Activated CD4-positive, alpha-beta T cell treated with anti-CD3 and anti-CD28 coated beads, Interleukin-2, amount 50 U/mL, for 16 hours (primary cell): Measurements from ENCODE around the gene SYT7.

ENCODE experiments used
- DNase-seq: peaks from one replicate; pipeline ENCODE4 v3.0.0-alpha.2; 2020

Gene SYT7

DNA sequence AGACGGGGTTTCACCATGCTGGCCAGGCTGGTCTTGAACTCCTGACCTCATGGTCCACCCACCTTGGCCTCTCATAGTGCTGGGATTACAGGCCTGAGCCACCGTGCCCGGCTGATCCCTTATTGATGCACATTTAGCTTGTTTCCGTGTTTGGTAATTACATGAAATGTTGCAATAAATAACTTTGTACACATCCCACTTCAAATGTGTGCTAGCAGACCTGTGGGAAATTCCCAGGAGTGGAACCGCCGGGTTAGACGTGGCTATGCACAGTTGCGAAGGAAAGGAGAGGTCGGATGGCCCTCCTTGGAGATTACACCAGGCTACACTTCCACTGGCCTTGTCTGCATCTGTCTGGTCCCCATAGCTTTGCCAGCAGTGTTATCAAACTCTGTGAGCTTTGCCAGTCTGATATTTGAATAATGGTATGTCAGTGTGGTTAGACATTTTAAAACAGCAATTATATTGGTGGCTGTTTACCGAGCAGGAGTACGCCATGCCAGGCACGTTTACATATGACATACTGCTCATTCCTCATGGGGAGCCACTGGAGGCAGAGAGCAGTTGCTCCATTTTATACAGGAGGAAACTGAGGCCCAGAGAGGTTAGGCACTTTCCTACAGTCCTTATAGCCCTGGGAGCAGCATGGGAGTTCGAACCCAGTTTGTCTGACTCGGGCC is 27.2 kb upstream of the SYT7 start:
- no peak for DNase-seq

DNA sequence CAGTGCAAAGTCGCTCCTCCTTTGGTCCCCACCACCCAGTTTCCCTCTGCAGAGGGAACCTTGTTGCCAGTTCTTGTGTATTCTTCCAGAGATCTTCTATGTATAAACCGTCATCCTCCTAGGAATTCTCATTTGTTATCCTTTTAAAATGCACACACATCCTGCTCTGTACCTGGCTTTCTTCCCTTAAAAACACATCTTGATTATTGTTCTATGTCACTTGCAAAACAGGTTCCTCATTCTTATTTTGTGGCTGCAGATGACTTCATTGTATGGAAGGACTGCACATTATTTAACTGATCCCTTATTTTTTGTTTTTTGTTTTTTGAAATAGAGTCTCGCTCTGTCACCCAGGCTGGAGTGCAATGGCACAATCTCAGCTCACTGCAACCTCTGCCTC is 26.6 kb upstream of the SYT7 start:
- DNase-seq = no peak

DNA sequence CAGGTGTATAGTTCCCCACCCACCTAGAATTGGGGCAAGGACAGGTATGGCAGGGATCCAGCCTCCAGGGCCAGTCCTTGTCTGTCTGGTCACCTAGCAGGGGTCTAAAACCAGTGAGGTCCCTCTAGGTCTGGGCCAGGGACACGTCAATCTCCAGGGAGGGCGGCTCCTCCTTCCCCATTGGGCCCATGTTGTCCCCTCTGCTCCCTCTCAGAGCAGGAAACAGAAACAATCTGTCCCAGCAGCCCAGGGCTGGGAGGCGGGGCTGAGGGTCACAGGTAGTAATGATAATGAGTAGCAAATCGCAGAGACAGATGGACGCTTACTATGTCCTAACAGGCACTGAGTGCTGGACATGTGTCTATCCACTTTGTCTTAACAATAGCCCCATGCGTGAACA is 22.8 kb upstream of the SYT7 start:
- no peak for DNase-seq

DNA sequence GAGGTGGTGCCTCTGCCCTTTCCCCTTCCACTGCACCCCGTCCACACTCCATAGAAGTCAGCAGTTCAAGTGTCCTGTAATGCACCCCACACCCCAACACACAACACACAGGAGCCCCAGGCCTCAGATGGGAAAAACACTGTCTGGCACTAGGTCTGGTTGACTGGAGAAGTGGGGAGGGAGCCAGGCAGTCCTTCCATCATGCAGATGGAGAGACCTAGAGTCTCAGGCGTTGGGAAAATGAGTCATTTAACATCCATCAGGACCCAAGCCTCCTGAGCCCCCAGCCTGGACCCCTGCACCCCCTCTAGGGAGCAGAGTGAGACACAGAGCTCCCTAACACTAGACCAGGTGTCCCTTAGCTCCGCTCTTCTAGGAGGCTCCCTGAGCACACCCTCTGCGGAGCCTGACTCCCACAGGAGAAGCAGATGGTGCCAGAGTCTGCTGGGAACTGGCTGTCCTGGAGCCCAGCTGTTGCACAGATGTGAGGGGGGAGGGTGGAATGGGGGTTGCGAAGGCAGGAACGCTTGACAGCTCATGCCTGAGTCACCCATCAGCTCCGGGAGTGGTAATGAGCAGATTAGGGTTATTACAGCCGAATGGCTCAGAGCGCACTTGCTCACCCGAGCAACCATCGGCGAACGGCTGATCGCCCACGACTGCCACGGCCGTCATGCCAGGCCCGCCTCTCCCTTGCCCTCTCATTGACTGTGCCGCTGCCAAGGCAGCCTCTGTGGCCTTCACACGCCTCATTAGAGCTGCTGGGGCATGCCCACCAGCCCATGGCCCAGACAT is 22.1 kb upstream of the SYT7 start:
- no peak for DNase-seq

DNA sequence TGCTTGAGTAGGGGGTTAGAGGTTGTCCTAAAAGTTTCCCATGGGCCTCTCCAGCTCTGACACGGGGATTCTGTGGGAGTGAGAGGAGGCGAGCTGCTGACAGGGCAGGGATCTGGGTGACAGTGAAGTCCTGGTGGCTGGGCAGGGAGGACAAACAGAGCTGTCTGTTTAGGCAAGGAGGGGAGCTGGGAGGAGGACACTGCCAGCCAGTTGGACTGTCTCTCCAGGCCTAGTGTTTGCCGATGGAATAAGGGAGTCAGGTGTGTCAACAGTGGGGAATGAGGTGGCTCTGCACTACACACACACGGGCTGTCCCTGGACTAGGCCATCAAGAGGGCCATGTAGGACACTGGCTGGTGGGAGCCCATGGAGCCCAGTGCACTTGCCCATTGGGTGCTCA is 20.6 kb upstream of the SYT7 start:
- no peak for DNase-seq

DNA sequence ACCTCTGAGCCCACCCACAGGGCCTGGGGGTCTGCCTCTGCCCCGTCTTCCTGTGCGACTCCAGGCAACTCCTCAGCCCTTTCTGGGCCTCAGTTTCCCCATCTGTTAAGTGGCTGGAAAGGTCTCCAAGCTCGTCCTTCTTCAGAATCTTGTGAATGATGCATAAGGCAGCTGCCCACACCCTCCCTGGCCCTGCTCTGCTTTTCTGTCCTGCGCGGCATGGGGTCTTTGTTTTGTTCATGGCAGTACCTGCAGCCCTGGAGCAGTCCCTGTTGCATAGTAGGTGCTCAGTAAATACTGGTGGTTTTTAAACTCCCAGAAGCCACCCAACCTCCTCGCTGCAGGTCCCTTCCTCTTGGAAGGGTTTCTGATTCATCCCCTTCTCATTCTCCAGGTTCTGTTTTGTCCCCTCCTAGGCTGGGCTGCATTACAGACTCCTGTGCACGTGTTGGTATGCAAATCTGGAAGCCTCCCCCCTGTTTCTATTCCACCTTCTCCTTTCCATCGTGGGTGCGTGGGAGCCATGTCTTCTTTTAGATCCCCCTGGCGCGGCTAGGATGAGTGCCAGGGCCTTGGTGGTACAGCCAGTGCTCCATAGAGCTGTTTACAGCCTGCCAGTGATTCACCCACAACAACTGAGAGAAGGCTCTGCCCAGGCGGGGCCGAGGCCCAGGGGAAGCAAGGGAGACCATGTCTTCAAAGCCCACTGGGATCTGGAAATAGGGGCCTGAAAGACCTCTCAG is 19.3 kb upstream of the SYT7 start:
- no peak for DNase-seq

DNA sequence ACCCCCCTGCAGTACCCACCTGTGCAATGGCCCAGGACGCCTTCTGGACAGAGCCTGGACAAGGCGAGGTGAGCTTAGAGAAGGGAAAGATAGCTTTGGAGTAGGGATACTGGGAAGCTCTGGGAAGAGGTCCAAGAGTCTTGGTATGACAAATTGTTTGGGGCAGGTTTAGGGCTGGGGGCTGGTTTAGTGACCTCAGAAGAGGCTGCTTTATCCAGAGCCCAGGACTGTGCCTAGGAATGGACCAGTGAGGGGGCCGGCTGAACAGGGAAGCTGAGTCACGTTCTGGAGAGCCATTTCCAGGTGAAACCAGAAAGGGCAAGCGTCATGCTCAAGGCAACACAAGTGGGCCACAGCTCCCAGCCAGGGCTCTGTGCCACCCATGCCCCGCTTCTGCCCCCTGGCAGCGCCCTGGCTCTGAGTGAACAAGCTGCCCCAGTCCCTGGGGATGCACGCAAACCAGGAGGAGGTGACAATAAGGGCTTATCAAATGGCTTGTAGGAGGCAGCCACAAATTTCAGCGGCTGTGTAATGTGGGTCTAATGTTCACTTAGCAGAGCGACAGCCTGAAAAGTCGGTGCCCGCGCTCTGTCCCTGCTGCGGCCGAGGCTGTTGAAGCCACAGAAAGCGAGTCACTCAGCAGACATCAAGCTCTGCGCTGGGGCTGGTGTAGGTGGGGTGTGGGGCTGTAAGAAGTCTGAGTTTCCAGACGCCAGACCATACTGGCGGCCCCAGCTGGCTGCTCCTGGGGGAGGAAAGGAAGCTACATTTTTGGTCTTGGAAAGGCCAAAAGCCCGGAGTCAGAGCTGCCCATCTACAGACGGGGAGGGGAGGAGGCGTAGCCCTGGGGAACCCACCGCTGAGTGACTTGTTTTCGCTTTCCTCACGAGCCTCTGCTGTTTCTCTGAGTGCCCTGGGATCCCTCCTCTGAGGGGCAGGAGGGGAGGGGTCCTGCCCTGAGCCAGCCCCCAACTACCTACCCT is 18.3 kb upstream of the SYT7 start:
- DNase-seq = no peak

DNA sequence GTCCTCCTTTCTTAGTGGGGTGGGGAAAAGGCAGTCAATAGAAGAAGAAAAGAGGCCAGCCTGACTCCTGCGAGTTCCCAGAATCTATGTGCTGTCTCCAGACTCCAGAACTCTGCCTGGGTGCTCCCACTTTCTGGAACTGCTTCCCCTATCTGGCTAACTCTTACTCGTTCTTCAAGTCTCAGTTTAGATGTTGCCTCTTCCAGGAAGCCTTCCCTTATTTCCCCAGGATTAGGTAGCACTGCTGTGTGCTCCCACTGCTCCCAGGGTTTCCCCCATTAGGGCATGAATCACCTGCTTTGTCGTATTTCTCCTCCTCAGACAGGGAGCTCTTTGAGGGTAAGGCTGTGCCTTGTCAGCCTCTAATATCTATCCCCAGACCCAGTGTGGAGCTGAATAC is 17.5 kb upstream of the SYT7 start:
- DNase-seq = no peak

DNA sequence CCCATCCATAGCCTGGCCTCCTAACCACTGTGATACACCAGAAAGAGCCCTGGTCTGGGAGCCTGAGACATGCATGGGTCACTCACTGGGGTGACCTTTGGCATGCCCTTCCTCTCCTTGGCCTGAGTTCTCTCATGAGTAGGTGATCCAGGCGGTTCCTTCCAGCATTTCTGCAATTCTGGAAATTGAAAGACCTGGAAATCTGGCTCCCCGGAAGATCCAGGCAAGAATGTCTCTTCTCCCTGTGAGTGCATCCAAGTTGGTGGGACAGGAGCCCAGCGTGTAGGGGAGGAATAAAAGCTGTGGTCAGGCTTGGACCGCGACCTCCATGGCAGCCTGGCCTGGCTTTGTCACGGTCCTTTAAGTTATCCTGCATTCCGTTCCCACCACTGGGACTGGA is 16.1 kb upstream of the SYT7 start:
- DNase-seq = no peak

DNA sequence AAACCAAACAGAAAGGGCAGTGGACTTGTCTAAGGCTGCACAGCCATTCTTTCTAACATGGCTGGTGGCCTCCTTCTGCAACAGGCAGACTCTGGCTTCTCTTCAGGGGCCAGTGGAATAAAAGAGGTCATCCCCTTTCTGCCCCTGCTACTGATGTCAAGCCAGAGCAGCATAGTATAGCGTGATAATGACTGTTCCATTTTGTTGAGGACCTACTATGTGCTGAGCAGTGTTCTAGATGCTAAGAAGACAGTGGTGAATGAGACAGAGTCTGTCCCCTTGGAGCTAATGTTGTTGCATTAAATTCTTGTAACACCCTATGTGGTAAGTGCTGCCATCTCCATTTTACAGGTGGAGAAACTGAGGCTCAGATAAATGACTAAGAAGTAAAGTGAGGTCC is 15.7 kb upstream of the SYT7 start:
- no peak for DNase-seq

DNA sequence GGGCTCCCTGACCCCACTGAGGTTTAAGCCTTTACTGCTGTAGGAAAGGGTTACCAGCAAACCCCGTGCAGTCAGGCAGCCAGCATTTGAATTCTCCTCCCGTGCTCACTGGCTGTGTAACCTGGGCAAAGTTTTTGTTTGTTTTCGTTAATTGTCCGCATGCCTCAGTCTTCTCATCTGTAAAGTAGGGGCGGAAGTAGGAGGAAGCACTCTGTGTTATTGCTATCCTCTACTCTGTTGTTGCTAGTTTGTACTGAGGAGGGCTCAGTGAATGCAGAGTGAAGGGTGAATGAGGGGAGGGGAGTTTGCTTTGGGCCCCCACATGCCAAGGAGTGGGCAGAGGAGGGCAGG is 14.0 kb upstream of the SYT7 start:
- no peak for DNase-seq

DNA sequence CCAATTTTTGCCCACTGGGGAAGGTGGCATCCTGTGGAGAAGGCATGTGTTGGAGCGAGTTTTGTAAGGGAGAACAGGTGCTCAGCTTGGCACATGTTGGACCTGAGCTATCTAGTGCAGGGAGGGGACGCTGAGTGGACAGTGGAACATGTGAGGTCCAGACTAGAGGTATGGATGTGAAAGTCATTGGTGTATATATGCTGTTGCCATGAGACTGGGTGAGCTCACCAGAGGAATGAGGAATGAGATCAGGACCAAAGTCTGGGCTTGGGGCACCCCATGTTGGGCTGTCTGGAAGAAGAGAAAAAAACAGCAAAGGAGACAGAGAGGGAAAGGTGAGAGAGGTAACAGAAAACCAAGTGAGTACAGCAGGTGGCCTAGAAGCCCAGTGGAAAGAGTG is 12.3 kb upstream of the SYT7 start:
- DNase-seq = no peak

DNA sequence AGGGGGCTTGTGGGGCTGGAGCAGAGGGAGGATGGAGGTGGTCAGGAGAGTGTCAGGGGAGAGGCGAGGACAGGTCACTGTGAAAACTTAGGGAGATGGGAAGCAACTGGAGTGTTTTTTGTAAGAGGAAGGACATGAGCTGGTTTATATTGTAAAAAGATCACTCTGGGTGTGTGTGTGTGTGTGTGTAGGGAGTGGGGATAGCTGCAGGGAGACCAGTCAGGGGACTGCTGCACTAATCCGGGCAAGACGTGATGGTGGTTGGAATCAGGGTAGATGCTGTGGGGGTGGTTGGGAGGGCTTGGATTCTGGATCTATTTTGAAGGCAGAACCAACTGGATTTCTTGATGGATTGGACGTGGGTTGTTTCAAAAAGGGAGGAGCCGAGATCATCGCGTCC is 11.3 kb upstream of the SYT7 start:
- no peak for DNase-seq

DNA sequence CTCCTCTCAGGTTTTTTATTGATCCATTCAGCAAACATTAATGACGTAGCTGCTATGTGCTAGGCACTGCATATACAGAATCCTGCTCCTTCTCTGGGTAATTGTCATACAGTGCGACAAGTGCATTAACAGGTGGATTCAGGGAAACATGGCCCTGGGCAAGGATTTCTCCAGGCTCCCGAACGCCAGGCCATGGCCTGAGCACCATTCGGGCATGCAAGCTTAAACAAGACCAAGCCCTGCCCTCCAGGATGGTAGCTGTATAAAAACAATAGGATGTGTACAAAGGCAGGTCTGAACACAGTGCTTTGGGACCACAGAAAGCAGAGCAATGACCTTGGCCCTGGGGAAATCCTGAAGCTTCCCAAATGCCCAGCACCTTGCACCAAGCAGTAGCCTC is 9.1 kb upstream of the SYT7 start:
- DNase-seq = no peak

DNA sequence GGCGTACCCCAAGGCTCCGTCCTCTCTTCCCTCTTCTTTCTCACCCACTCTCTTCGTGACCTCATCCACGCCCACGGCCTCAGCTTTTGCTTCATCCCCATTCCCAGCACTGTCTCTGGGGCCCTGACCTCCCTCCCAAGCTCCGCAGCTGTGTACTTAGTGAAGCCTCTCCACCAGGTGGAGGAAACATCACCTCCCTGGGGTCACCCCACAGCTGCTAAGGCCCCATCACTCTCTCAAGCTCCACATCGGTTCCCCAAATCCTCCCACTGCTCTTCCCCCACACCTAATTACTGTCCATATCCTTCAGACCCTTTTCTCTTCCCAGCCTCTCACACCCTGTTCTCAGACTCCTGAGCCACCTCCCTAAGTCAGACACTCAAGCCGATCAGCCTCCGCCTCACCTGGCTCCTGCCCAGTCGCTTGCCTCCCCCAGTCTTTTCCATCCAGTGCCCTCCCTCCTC is 7.9 kb upstream of the SYT7 start:
- no peak for DNase-seq

DNA sequence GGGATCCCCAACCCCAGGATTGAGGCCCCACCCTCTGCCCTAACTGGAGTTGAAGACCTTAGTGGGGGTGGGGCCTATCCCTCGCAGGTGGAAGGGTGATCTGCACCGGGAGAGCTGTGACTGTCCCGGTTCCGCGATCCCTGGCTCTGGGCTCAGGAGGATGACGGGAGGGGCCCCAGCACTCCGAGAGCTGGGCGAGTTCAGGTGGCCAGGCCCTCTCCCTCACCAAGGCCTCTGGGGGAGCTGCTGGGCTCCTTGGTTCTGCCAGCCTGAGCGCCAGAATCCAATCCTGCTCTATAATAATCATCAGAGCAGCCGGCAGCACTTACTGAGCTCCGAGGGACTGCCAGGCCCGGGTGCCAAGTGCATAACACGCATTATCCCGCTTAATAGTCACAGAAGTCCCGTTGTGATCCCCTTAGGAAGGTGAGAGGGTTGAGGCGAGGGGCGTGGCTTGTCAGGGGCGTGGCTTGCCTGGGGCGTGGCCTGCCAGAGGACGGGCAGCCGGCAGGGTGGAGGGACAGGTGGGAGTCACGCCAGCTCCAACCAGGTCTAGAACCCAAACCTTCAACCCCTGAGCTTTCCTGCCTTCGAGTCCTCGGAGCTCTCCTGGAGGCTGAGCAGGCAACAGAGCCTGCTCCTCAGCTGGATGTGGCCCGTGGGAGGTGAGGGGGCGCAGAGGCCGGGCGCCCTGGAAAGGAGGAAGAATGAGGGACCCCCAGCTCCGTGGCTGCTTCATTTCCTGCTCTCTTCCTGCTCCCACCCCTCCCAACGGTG is 7.3 kb upstream of the SYT7 start:
- DNase-seq = peak; percentile 24

DNA sequence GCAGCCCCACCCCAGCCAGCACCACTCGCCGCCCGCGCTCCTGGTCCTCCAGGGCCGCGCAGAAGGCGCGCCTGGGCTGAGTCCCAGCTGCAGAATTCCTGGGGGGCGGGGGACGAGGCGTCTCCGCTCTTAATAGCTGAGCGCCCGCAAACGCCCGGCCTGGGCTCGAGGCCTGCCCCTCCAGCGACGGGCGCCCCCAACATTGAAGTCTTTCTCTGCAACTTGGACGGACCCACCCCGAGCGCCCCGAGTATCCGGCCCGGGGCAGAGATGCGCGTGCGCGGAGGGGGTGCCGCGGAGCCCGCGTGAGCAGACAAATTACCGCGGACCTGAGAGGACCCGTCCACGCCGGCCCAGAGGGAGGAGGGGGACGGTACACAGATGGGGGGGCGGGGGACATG is 6.7 kb upstream of the SYT7 start:
- DNase-seq = no peak

DNA sequence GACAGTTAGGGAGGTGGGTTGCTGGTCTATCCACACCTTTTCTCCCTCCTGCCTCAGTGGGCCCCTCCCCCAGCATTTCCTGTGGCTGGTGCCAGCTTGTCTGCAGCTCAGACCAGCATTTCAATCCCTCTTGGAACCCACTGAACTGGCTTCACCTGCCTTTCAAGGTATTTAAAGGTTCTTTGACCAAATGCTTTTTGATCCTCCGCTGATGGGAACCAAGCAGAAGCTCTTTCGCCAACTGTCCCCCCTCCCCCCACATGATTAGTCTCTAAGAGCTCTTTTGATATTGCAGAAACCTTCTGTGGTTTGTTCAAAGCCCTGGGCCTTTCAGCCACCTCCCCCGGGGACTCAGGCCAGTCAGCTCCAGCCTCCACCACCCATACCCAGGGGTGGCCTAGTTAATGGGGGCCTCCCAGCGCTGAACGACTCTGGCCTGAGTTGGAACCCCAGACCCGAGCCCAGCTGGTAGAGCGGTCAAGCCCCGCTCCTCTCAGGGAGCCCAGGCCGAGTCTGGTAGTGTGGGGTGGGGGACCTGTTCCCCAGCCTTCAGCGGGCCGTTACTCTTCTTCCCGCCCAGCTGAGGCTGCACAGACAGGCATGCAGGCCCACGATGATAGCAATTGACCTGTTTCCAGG is 6.0 kb upstream of the SYT7 start:
- DNase-seq = no peak

DNA sequence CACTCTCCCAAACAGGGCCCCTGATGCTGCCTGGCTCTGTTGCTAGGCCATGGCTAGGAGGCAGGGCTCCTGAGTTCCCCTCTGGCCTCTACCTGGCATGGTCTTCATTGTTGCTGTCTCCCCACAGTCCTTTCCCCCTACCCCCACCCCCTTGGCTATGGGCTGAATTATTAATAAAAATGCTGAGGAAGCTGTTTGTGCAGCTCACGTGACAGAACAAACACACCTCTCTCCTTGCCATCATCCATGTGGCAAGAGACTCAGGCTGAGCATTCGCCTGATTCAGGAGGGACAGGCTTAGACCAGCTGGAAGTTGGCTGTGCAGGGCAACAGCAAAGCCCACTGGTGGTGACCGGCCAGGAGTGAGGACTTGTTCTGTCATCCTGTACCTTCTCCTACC is 4.2 kb upstream of the SYT7 start:
- DNase-seq = no peak

DNA sequence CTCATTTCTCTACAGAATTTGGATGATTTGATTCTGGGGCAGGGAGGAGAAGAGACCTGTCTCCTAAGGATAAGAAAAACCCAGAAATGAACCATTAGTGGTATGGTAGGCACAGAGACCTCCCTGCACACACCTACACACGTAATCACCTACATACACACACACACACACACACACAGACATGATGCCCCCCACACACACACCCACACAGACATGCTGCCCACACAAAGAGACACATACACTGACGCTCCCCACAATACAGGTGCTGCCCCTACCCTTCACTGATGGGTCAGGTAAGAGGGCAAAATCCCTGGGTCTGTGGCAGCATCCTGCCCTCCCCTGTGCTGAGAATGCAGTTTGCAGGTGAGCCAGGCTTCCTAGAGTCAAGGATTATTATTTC is 1.1 kb upstream of the SYT7 start:
- DNase-seq = no peak

DNA sequence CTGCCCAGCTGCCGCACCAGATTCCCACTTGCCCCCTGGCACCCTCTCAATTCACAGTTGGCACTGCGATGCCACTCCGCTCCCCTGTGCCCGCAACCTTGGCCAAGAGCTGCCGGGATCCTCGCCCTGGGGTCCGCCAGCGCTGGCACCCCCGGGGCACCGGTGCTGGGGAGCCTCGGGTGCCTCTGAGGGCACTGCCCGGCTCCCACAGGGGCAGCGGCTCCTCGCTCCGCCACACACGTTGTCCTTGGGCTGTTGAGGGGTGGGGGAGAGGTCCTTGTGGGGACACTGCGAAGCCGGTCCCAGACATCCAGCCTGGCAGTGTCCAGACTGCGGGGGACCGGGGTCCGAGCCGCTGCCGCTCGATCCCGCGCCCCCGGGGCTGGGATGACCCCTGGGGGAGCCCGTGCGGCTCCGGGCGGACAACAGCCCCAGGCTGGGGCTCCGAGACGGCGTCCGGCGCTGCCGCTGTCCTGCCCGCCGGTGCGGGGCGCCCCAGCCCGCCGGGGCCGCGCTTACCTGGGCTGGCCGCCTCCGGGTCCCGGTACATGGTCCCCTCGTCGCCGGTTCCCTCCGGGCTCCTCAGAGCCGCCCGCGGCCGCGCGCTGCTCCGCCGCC is 496 bp downstream of the SYT7 start:
- DNase-seq = no peak
